GM06990 (cell line): ENCODE data around the gene PIBF1.

Experiments used
- DNase-seq: peaks from one replicate; pipeline ENCODE4 v3.0.0-alpha.2; 2011; ENCODE audit not compliant: insufficient read length; ENCODE audit errors: extremely low read depth
- H3K27me3 ChIP-seq: replicated peaks from 2 replicates; pipeline ENCODE4 v1.6.0; 2011; ENCODE audit warnings: low read length; ENCODE audit not compliant: control insufficient read depth, insufficient read depth
- H3K36me3 ChIP-seq: 2 replicates; pipeline ENCODE4 v1.5.1; 2011; ENCODE audit warnings: low read length; ENCODE audit not compliant: control insufficient read depth, insufficient read depth
- H3K4me3 ChIP-seq: replicated peaks from 2 replicates; pipeline ENCODE4 v1.5.1; 2011; ENCODE audit warnings: low read depth, mild to moderate bottlenecking, control low read depth, low read length
- CTCF ChIP-seq: IDR thresholded peaks from 2 replicates; pipeline ENCODE4 v1.5.1; 2011; ENCODE audit warnings: low read length, control low read depth, mild to moderate bottlenecking, inconsistent platforms; ENCODE audit not compliant: insufficient read depth, poor library complexity, severe bottlenecking

PIBF1 gene

DNA sequence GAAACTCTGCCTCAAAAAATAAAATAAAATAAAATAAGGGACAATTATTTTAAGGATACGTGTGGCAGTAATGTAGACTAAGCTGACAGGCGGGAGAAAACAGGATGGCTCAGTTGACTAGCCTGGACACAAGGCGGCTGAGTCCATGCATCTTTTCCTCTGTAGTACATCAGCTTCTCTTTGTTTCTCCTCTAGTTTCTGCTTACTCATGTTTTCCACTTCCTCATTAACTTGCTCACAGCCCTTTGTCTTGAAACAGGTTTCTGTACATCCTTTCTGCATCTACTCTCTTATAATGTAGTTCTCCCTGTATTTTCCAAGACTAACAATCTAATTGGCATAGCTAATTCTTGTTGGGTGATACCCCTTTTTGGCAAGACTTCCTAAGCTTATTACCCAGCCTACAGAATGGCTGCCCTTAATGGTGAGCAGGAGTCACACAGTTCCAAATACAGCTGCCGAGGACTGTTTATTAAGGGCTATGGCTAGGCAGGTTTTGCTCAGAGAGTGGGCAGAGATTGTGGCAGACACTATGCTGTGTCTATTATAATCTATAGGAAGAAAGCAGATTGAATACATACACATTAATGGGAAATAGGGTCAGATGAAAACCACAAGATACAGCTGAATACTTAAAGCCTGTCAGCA lies 218.2 kb downstream of the PIBF1 start:
- Histone ChIP-seq H3K36me3 (peaks cover 2% of the 10 kb centered on the region; the same call in 1 of the 2 replicates), H3K4me3 (no peak overlapping the region), H3K27me3 (no peaks in the 10 kb centered on the region)
- peak; percentile 29 for DNase-seq
- TF ChIP-seq CTCF = no peak

- TF ChIP-seq CTCF = no peak
- no peak for DNase-seq
- H3K36me3 ChIP-seq = peaks cover 2% of the 10 kb centered on the region; the same call in 1 of the 2 replicates
- H3K4me3 ChIP-seq = no peak overlapping the region
- H3K27me3 ChIP-seq = no peaks in the 10 kb centered on the region
Measured at GRCh38 chr13:73001971-73002370, 220.0 kb downstream of the PIBF1 start.

GRCh38 chr13:73011751-73012150 lies 229.8 kb downstream of the PIBF1 start:
- TF ChIP-seq CTCF = no peak
- no peak overlapping the region for H3K4me3 ChIP-seq
- H3K36me3 ChIP-seq = no peaks in the 10 kb centered on the region
- DNase-seq = no peak
- H3K27me3 ChIP-seq = no peaks in the 10 kb centered on the region

DNA sequence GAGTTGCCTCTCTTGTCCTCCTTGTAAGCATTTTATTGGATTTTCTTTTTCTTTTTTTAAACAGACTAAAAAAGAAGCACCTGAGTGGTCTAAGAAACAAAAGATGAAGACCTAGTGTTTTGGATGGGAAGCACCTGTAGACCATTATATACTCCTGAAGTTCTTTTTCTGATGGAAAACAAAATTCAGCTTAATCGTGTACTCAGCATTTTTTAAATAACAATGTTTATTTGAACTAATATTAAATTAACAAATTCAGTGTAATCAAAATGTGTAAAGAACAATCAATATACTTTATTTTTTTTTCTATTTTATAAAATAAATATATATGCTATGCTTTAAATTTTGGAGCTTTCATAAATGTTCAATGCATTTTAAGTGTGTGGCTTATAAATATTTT lies 233.9 kb downstream of the PIBF1 start:
- H3K36me3 ChIP-seq = no peaks in the 10 kb centered on the region
- DNase-seq = no peak
- no peak overlapping the region for H3K4me3 ChIP-seq
- H3K27me3 ChIP-seq = no peaks in the 10 kb centered on the region
- TF ChIP-seq CTCF = no peak

DNA sequence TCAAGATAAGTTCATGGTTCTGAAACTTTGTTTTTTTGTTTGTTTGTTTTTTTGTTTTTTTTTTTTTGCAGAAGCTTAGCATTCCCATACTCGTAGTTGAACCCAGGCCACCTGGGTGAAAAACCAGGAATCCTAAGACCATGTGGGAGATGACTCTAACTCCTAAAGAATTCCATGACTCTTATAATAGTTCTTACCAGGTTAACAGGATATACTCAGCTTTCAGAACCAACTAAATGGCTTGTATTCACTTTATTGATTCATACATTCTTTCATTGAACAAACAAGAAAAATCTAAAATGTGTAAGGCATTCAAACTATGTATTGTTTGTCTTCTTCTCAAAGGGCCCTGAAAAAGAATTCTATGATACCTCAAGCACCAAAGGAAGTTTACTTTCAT lies 236.4 kb downstream of the PIBF1 start:
- DNase-seq = no peak
- Histone ChIP-seq H3K27me3 (no peaks in the 10 kb centered on the region), H3K36me3 (no peaks in the 10 kb centered on the region), H3K4me3 (no peak overlapping the region)
- no peak for TF ChIP-seq CTCF
